GM12872 (cell line): ENCODE measurements around the gene COL12A1.

Experiments
- CTCF ChIP-seq: IDR thresholded peaks from 3 replicates; pipeline ENCODE4 v1.5.1; 2011; ENCODE audit warnings: low read depth, mild to moderate bottlenecking, low read length, moderate library complexity; ENCODE audit not compliant: insufficient read depth

COL12A1 gene

GRCh38 chr6:75235271-75235670 lies 29.4 kb upstream of the COL12A1 start:
- no peak for TF ChIP-seq CTCF

GRCh38 chr6:75234126-75234865 lies 28.4 kb upstream of the COL12A1 start:
- no peak for TF ChIP-seq CTCF

- TF ChIP-seq CTCF, result no peak
Observed at GRCh38 chr6:75233092-75233615, 27.3 kb upstream of the COL12A1 start.

- TF ChIP-seq CTCF, result peak; percentile 39
Observed at GRCh38 chr6:75230484-75231325, 24.9 kb upstream of the COL12A1 start.

GRCh38 chr6:75224303-75224926 lies 18.6 kb upstream of the COL12A1 start:
- no peak for TF ChIP-seq CTCF

- no peak for TF ChIP-seq CTCF
Observed at GRCh38 chr6:75223428-75223827, 17.6 kb upstream of the COL12A1 start.

- TF ChIP-seq CTCF, result no peak
Observed at GRCh38 chr6:75222261-75222660, 16.4 kb upstream of the COL12A1 start.
